ENCODE data around the gene CCL17. TPM values are rescaled to one million over a fixed set of nuclear protein-coding genes. Genes with fewer than 3 reads are reported as not detected.
"Not testable (repeated sequence)": the region's sequence is repeated elsewhere in the genome, so short reads cannot be mapped to it uniquely, and the experiment has no call there.

Gene CCL17
- total RNA-seq, 2 donors from 2014 or later = 0.65 to 7.8 TPM

GRCh38 chr16:57372372-57373116 is 32.0 kb upstream of the CCL17 start, which contains the start of gene CX3CL1:
Gene CX3CL1 (plus strand): TSS chr16:57372490. CDS start chr16:57372569, 79 bp downstream.
- Mint-ChIP-seq H3K9me3 (no peaks in the 10 kb centered on the region), H3K36me3 (ENCODE audit: low read depth) (no peaks in the 10 kb centered on the region), H3K4me1 (peaks cover 4% of the 10 kb centered on the region), H3K4me3 (no peak within 1 kb of the TSS), H3K27ac (no peak within 1 kb of the TSS), H3K27me3 (peaks cover 7% of the 10 kb centered on the region)
- no peak for ATAC-seq (replicated peaks)

DNA sequence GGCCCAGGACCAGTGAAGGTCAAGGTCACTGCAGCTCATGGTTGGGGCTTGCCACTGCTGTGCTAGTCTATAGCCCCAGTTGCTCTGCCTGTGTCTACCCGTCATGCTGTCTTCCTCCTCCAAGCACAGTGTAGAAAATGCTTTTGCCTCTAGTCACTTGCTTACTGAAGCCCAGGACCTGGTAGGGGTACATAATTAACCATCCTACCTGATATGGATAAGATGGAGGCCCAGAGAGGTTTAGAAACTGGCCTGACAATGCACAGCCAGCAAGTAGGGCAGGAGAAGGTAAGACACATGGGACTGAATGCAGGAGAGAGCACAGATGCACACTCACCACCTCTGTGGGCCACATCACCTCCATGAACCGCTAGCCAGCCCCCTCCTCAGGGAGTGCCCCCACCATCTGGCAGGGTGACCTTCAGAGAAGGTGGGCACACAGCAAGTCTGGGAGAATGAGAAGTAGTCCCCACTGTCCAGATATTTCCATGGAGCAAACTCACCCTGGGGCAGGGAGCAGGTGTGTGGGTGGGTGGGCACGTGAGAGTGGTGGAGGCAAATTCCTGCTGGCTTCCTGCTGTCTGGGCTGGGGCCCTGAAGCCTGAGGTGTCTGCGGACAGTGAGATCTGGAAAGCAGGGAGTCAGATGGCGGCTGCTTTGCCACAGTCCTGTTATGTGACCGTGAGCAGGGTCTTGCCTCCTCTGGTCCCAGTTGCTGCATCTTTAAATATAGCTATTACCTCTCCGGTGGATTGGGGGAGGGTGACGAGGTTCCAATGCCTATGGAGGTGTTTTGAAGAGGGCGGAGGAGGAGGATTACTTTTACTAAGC is 31.2 kb upstream of the CCL17 start:
- ATAC-seq (replicated peaks) = no peak
- H3K4me1 Mint-ChIP-seq = peaks cover 10% of the 10 kb centered on the region
- peaks cover 3% of the 10 kb centered on the region for H3K27me3 Mint-ChIP-seq
- H3K4me3 Mint-ChIP-seq = no peak overlapping the region
- no peak overlapping the region for H3K27ac Mint-ChIP-seq
- H3K36me3 Mint-ChIP-seq (ENCODE audit: low read depth) = no peaks in the 10 kb centered on the region
- no peaks in the 10 kb centered on the region for H3K9me3 Mint-ChIP-seq

GRCh38 chr16:57374067-57374534 is 30.5 kb upstream of the CCL17 start:
- no peaks in the 10 kb centered on the region for H3K9me3 Mint-ChIP-seq
- H3K36me3 Mint-ChIP-seq (ENCODE audit: low read depth) = no peaks in the 10 kb centered on the region
- peaks cover 3% of the 10 kb centered on the region for H3K27me3 Mint-ChIP-seq
- ATAC-seq (replicated peaks) = no peak
- H3K4me3 Mint-ChIP-seq = no peak overlapping the region
- no peak overlapping the region for H3K27ac Mint-ChIP-seq
- peaks cover 10% of the 10 kb centered on the region for H3K4me1 Mint-ChIP-seq

- not testable (repeated sequence) for H3K9me3 Mint-ChIP-seq; H3K36me3 Mint-ChIP-seq (ENCODE audit: low read depth); ATAC-seq (replicated peaks); H3K27ac Mint-ChIP-seq; H3K4me3 Mint-ChIP-seq; H3K27me3 Mint-ChIP-seq
- H3K4me1 Mint-ChIP-seq = peaks cover 10% of the 10 kb centered on the region
These were observed 29.6 kb upstream of the CCL17 start for GRCh38 chr16:57374925-57375465.

GRCh38 chr16:57376313-57376818 is 28.2 kb upstream of the CCL17 start:
- Mint-ChIP-seq H3K4me1 (peaks cover 10% of the 10 kb centered on the region), H3K27me3 (no peaks in the 10 kb centered on the region), H3K36me3 (ENCODE audit: low read depth) (no peaks in the 10 kb centered on the region), H3K4me3 (no peak overlapping the region), H3K27ac (peak overlapping the region; percentile 0), H3K9me3 (no peaks in the 10 kb centered on the region)
- ATAC-seq (replicated peaks) = no peak

- no peaks in the 10 kb centered on the region for H3K27me3 Mint-ChIP-seq
- H3K9me3 Mint-ChIP-seq = no peaks in the 10 kb centered on the region
- peak overlapping the region; percentile 0 for H3K27ac Mint-ChIP-seq
- peak overlapping the region; percentile 25 for H3K4me3 Mint-ChIP-seq
- no peaks in the 10 kb centered on the region for H3K36me3 Mint-ChIP-seq (ENCODE audit: low read depth)
- ATAC-seq (replicated peaks) = peak; percentile 94
- peaks cover 10% of the 10 kb centered on the region for H3K4me1 Mint-ChIP-seq
These were observed 27.3 kb upstream of the CCL17 start for GRCh38 chr16:57377080-57377841.

GRCh38 chr16:57379579-57379978 is 25.0 kb upstream of the CCL17 start:
- peaks cover 10% of the 10 kb centered on the region for H3K4me1 Mint-ChIP-seq
- no peak for ATAC-seq (replicated peaks)
- H3K4me3 Mint-ChIP-seq = no peak overlapping the region
- H3K27me3 Mint-ChIP-seq = no peaks in the 10 kb centered on the region
- H3K36me3 Mint-ChIP-seq (ENCODE audit: low read depth) = no peaks in the 10 kb centered on the region
- H3K9me3 Mint-ChIP-seq = no peaks in the 10 kb centered on the region
- no peak overlapping the region for H3K27ac Mint-ChIP-seq

- no peak overlapping the region for H3K4me3 Mint-ChIP-seq
- ATAC-seq (replicated peaks) = no peak
- H3K27ac Mint-ChIP-seq = no peak overlapping the region
- H3K27me3 Mint-ChIP-seq = no peaks in the 10 kb centered on the region
- H3K9me3 Mint-ChIP-seq = no peaks in the 10 kb centered on the region
- H3K36me3 Mint-ChIP-seq (ENCODE audit: low read depth) = no peaks in the 10 kb centered on the region
- peaks cover 10% of the 10 kb centered on the region for H3K4me1 Mint-ChIP-seq
These were observed 23.7 kb upstream of the CCL17 start for GRCh38 chr16:57380671-57381462.

GRCh38 chr16:57381791-57382534 is 22.6 kb upstream of the CCL17 start:
- H3K4me3 Mint-ChIP-seq = no peak overlapping the region
- no peaks in the 10 kb centered on the region for H3K9me3 Mint-ChIP-seq
- no peak overlapping the region for H3K27ac Mint-ChIP-seq
- ATAC-seq (replicated peaks) = no peak
- no peaks in the 10 kb centered on the region for H3K27me3 Mint-ChIP-seq
- H3K4me1 Mint-ChIP-seq = peaks cover 10% of the 10 kb centered on the region
- no peaks in the 10 kb centered on the region for H3K36me3 Mint-ChIP-seq (ENCODE audit: low read depth)

DNA sequence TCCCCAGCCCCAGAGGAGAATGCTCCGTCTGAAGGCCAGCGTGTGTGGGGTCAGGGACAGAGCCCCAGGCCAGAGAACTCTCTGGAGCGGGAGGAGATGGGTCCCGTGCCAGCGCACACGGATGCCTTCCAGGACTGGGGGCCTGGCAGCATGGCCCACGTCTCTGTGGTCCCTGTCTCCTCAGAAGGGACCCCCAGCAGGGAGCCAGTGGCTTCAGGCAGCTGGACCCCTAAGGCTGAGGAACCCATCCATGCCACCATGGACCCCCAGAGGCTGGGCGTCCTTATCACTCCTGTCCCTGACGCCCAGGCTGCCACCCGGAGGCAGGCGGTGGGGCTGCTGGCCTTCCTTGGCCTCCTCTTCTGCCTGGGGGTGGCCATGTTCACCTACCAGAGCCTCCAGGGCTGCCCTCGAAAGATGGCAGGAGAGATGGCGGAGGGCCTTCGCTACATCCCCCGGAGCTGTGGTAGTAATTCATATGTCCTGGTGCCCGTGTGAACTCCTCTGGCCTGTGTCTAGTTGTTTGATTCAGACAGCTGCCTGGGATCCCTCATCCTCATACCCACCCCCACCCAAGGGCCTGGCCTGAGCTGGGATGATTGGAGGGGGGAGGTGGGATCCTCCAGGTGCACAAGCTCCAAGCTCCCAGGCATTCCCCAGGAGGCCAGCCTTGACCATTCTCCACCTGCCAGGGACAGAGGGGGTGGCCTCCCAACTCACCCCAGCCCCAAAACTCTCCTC is 21.9 kb upstream of the CCL17 start:
- no peak overlapping the region for H3K4me3 Mint-ChIP-seq
- no peaks in the 10 kb centered on the region for H3K36me3 Mint-ChIP-seq (ENCODE audit: low read depth)
- H3K27me3 Mint-ChIP-seq = no peaks in the 10 kb centered on the region
- ATAC-seq (replicated peaks) = no peak
- H3K9me3 Mint-ChIP-seq = no peaks in the 10 kb centered on the region
- peaks cover 5% of the 10 kb centered on the region for H3K4me1 Mint-ChIP-seq
- H3K27ac Mint-ChIP-seq = peak overlapping the region; percentile 70

DNA sequence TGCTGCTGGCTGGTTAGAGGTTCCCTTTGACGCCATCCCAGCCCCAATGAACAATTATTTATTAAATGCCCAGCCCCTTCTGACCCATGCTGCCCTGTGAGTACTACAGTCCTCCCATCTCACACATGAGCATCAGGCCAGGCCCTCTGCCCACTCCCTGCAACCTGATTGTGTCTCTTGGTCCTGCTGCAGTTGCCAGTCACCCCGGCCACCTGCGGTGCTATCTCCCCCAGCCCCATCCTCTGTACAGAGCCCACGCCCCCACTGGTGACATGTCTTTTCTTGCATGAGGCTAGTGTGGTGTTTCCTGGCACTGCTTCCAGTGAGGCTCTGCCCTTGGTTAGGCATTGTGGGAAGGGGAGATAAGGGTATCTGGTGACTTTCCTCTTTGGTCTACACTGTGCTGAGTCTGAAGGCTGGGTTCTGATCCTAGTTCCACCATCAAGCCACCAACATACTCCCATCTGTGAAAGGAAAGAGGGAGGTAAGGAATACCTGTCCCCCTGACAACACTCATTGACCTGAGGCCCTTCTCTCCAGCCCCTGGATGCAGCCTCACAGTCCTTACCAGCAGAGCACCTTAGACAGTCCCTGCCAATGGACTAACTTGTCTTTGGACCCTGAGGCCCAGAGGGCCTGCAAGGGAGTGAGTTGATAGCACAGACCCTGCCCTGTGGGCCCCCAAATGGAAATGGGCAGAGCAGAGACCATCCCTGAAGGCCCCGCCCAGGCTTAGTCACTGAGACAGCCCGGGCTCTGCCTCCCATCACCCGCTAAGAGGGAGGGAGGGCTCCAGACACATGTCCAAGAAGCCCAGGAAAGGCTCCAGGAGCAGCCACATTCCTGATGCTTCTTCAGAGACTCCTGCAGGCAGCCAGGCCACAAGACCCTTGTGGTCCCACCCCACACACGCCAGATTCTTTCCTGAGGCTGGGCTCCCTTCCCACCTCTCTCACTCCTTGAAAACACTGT is 21.0 kb upstream of the CCL17 start:
- H3K27ac Mint-ChIP-seq = peak overlapping the region; percentile 70

More for the DNA sequence above, 21.0 kb upstream of the CCL17 start:
- Mint-ChIP-seq H3K9me3 (no peaks in the 10 kb centered on the region), H3K4me3 (no peak overlapping the region), H3K27me3 (no peaks in the 10 kb centered on the region), H3K4me1 (peaks cover 1% of the 10 kb centered on the region), H3K36me3 (ENCODE audit: low read depth) (no peaks in the 10 kb centered on the region)
- no peak for ATAC-seq (replicated peaks)

All from activated T-helper 17 cell treated with anti-CD3 and anti-CD28 coated beads, Interleukin-2, amount 50 U/mL, for 72 hours (primary cell).